ENCODE measurements around the gene AP5Z1. TPM values are rescaled to one million over a fixed set of nuclear protein-coding genes. Genes with fewer than 3 reads are reported as not detected.

AP5Z1 gene
- total RNA-seq, 2 experiments from 2014 or later = 61.1 to 71.3 TPM

- Mint-ChIP-seq H3K4me1 (peaks cover 3% of the 10 kb centered on the region), H3K9me3 (no peaks in the 10 kb centered on the region), H3K27ac (no peak overlapping the region), H3K4me3 (no peak overlapping the region), H3K36me3 (ENCODE audit: low read depth) (no peaks in the 10 kb centered on the region), H3K27me3 (peaks cover 22% of the 10 kb centered on the region)
- ChIA-PET CTCF (interaction anchor here (2.0 kb wide), 1 partner anchor 14 kb away, joined by 4 read pairs; no protein-coding TSS in a partner anchor), POLR2A (no interaction called here)
- DNase-seq = no peak
Observed at GRCh38 chr7:4806983-4807597, 31.7 kb downstream of the AP5Z1 start.

DNA sequence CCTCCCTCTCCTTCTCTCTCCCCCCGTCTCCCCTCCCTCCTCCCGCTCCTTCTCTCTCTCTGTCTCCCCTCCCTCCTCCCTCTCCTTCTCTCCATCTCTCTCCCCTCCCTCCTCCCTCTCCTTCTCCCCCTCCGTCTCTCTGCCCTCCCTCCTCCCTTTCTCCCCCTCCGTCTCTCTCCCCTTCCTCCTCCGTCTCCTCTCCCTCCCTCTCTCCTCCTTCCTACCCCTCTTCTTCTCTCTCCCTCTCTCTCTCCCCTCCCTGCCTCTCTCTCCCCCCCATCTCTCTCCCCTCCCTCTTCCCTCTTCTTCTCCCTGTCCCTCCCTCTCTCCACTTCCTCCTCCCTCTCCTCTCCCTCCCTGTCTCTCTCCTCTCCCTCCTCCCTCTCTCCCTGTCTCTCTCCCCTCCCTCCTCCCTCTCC lies 32.2 kb downstream of the AP5Z1 start:
- Mint-ChIP-seq H3K36me3 (ENCODE audit: low read depth) (no peaks in the 10 kb centered on the region), H3K27me3 (peaks cover 23% of the 10 kb centered on the region), H3K4me3 (no peak overlapping the region), H3K27ac (no peak overlapping the region), H3K9me3 (peaks cover under 1% of the 10 kb centered on the region), H3K4me1 (peaks cover 3% of the 10 kb centered on the region)
- ChIA-PET POLR2A (no interaction called here), CTCF (no interaction called here)
- no peak for DNase-seq

- Mint-ChIP-seq H3K4me3 (no peak overlapping the region), H3K27ac (no peak overlapping the region), H3K27me3 (peaks cover 25% of the 10 kb centered on the region), H3K9me3 (peaks cover 2% of the 10 kb centered on the region), H3K36me3 (ENCODE audit: low read depth) (no peaks in the 10 kb centered on the region), H3K4me1 (peaks cover 3% of the 10 kb centered on the region)
- ChIA-PET POLR2A (no interaction called here), CTCF (no interaction called here)
- DNase-seq = no peak
Observed at GRCh38 chr7:4808026-4808425, 32.6 kb downstream of the AP5Z1 start.

GRCh38 chr7:4808565-4808964 lies 33.1 kb downstream of the AP5Z1 start:
- peaks cover 2% of the 10 kb centered on the region for H3K9me3 Mint-ChIP-seq
- no peak for DNase-seq
- H3K4me3 Mint-ChIP-seq = no peak overlapping the region
- peaks cover 28% of the 10 kb centered on the region for H3K27me3 Mint-ChIP-seq
- H3K27ac Mint-ChIP-seq = no peak overlapping the region
- POLR2A ChIA-PET = no interaction called here
- H3K4me1 Mint-ChIP-seq = peaks cover 3% of the 10 kb centered on the region
- no peaks in the 10 kb centered on the region for H3K36me3 Mint-ChIP-seq (ENCODE audit: low read depth)
- CTCF ChIA-PET = no interaction called here

GRCh38 chr7:4809091-4809591 lies 33.7 kb downstream of the AP5Z1 start:
- peak; percentile 23 for DNase-seq
- no peaks in the 10 kb centered on the region for H3K36me3 Mint-ChIP-seq (ENCODE audit: low read depth)
- POLR2A ChIA-PET = no interaction called here
- H3K27ac Mint-ChIP-seq = no peak overlapping the region
- H3K4me1 Mint-ChIP-seq = peaks cover 3% of the 10 kb centered on the region
- CTCF ChIA-PET = interaction anchor here (1.5 kb wide), 1 partner anchor 21 kb away, joined by 3 read pairs; no protein-coding TSS in a partner anchor
- H3K27me3 Mint-ChIP-seq = peaks cover 32% of the 10 kb centered on the region
- H3K4me3 Mint-ChIP-seq = peak overlapping the region; percentile 17
- peaks cover 2% of the 10 kb centered on the region for H3K9me3 Mint-ChIP-seq

DNA sequence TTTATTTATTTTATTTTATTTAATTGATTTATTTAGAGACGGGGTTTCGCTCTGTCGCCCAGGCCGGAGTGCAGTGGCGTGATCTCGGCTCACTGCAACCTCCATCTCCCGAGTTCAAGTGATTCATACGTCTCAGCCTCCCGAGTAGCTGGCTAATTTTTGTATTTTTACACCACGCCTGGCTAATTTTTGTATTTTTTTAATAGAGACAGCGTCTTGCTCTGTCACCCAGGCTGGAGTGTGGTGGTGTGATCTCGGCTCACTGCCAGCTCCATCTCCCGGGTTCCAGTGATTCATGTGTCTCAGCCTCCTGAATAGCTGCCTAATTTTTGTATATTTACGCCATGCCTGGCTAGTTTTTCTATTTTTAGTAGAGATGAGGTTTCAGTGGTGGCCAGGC lies 34.2 kb downstream of the AP5Z1 start:
- Mint-ChIP-seq H3K27ac (no peak overlapping the region), H3K4me1 (peaks cover 3% of the 10 kb centered on the region), H3K27me3 (peaks cover 32% of the 10 kb centered on the region), H3K36me3 (ENCODE audit: low read depth) (no peaks in the 10 kb centered on the region), H3K9me3 (peaks cover 2% of the 10 kb centered on the region), H3K4me3 (no peak overlapping the region)
- CTCF ChIA-PET = interaction anchor here (1.5 kb wide), 1 partner anchor 20 kb away, joined by 3 read pairs; no protein-coding TSS in a partner anchor
- no peak for DNase-seq
- POLR2A ChIA-PET = no interaction called here

- Mint-ChIP-seq H3K36me3 (ENCODE audit: low read depth) (no peaks in the 10 kb centered on the region), H3K4me1 (no peaks in the 10 kb centered on the region), H3K4me3 (no peak overlapping the region), H3K27me3 (peaks cover 12% of the 10 kb centered on the region), H3K9me3 (peaks cover 2% of the 10 kb centered on the region), H3K27ac (no peak overlapping the region)
- no peak for DNase-seq
- ChIA-PET CTCF (interaction anchor here (1.0 kb wide), 1 partner anchor 22 kb away, joined by 4 read pairs; no protein-coding TSS in a partner anchor), POLR2A (no interaction called here)
Observed at GRCh38 chr7:4814433-4814832, 39.0 kb downstream of the AP5Z1 start.

DNA sequence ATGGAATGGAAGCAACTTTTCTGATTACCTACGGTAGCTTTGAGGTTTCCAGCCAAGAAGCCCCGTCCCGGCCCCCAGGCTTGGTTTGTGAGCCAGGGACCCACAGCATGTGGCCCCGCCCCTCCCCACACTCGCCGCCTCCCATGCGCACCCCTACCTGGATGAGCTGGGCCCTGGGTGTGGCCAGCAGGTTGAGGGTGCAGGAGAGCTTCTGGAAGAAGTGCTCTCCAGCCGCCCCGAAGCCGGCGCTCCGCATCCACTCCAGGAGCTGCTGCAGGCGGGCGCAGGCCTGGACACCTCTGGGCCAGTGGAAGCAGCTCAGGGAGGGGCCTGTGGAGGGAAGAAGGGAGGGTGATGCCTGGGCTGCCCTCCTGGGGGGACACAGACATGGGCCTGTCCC lies 39.7 kb downstream of the AP5Z1 start:
- Mint-ChIP-seq H3K36me3 (ENCODE audit: low read depth) (no peaks in the 10 kb centered on the region), H3K4me3 (no peak overlapping the region), H3K4me1 (no peaks in the 10 kb centered on the region), H3K27me3 (peaks cover 12% of the 10 kb centered on the region), H3K9me3 (peaks cover 2% of the 10 kb centered on the region), H3K27ac (no peak overlapping the region)
- ChIA-PET POLR2A (no interaction called here), CTCF (interaction anchor here (1.0 to 2.4 kb wide), 3 partner anchors 17 to 69 kb away, joined by 4 to 8 read pairs (median 4); partner anchors contain the start of gene RADIL)
- DNase-seq = no peak

DNA sequence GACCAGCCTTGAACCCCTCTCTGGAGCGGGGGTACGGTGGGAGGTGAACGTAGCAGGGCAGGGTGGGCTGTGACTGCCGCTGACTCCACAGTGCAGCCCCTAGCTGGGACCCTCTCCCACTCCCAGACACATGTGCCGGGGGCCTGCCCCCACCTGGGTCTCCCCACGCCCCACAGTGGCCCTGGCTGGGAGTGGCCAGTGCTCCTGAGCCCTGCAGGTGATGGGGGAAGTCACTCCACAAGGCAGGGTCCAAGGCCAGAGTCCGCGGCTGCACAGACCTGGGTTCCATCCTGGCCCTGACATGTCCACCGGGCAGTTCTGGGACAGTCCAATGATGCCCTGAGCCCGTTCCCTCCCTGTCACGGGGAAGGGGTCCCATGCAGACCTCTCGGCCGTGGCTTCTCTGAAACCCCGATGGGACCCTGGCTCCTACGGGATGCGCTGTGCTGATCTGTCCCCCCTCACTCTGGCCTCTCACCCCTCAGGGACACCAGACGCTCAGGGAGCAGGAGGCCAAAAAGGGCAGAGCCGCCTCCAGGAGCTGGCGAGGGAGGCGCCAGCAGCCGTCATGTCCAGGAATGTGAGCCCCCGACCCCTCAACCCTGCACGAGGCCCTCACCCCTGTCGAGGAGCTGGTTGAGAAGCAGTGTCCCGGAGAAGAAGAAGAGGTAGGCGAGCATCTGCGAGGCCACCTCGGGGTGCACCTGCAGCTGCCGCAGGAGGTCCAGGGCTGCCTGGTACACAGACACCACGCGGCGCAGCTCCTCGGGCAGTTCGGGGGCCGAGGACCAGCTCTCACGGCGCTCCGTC lies 40.4 kb downstream of the AP5Z1 start:
- Mint-ChIP-seq H3K27ac (no peak overlapping the region), H3K4me3 (no peak overlapping the region), H3K4me1 (no peaks in the 10 kb centered on the region), H3K27me3 (peaks cover 10% of the 10 kb centered on the region), H3K36me3 (ENCODE audit: low read depth) (no peaks in the 10 kb centered on the region), H3K9me3 (peaks cover 2% of the 10 kb centered on the region)
- POLR2A ChIA-PET = no interaction called here
- DNase-seq = no peak
- CTCF ChIA-PET = interaction anchor here (1.0 to 2.4 kb wide), 4 partner anchors 14 to 68 kb away, joined by 4 to 8 read pairs (median 4); partner anchors contain the start of gene RADIL

DNA sequence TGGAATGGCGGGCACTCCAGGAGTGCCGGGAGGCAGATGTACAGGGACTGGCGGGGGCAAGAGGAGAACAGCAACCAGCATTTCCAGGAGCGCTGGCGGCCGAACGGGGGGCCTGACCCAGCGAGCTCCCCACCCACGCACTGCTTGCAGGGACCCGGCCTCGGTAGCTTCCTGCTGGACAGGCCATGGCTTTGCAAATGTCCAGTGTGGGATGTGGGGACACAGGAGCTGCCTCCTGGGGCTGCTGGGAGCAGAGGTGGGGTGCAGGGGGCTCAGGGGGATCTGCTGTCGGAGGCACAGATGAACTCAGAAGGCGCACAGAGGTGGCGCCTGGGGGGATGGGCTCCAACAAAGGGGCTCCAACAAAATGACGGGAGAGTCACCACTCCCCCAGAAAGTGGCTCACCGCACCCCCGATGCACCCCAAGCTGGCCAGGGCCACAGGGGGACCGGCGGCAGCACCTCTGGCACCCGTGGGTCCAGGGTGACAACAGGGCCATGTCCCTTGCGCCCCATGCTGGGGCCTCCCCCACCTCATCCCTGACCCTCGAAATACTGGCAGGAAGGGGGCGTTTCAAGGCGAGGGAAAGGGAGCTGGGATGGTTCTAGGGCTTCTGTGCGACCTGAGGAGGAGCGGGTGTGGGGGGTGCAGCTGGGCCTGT lies 41.1 kb downstream of the AP5Z1 start:
- CTCF ChIA-PET = interaction anchor here (1.3 to 2.4 kb wide), 3 partner anchors 13 to 67 kb away, joined by 4 to 8 read pairs (median 4); partner anchors contain the start of gene RADIL
- DNase-seq = no peak
- H3K27me3 Mint-ChIP-seq = peaks cover 10% of the 10 kb centered on the region
- H3K4me1 Mint-ChIP-seq = no peaks in the 10 kb centered on the region
- no peak overlapping the region for H3K27ac Mint-ChIP-seq
- POLR2A ChIA-PET = no interaction called here
- no peak overlapping the region for H3K4me3 Mint-ChIP-seq
- no peaks in the 10 kb centered on the region for H3K36me3 Mint-ChIP-seq (ENCODE audit: low read depth)
- peaks cover 2% of the 10 kb centered on the region for H3K9me3 Mint-ChIP-seq

DNA sequence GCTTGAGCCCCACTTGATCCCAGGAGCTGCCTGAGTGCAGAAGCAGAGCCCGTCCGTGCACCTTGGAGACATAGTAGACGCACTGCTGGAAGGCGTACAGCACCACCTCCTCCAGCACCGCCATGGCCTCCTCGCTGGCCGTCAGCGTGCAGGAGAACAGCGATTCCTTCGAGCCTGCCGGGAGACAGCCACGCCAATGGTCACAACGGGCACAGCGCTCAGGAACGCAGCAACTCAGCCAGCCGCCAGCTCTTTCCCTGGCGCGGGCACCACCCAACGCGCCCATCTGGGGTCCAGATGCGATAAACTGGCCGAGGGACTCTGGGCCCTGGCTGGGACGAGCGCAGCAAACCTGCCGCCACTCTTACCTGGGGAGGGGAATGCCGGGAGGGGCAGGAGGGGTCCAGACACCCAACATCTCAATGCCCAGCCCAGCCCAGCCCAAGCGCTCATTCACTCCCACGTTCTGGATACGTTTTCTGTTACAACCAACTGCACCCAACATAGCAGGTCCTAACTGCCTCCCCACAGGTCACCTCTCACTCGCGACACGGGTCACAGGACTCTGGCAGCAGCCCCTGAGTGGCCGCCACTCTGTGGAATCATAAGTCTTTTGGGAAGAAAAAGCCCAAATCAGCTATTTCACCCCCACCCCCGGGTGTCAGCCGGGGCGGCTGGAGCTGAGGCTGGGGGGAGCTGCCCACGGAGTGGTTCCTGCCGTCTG lies 41.9 kb downstream of the AP5Z1 start:
- peaks cover 10% of the 10 kb centered on the region for H3K27me3 Mint-ChIP-seq
- no peaks in the 10 kb centered on the region for H3K4me1 Mint-ChIP-seq
- no peaks in the 10 kb centered on the region for H3K36me3 Mint-ChIP-seq (ENCODE audit: low read depth)
- H3K9me3 Mint-ChIP-seq = peaks cover 2% of the 10 kb centered on the region
- no peak for DNase-seq
- H3K27ac Mint-ChIP-seq = no peak overlapping the region
- ChIA-PET CTCF (interaction anchor here (1.3 to 2.4 kb wide), 2 partner anchors 13 to 67 kb away, joined by 4 to 8 read pairs; partner anchors contain the start of gene RADIL), POLR2A (no interaction called here)
- H3K4me3 Mint-ChIP-seq = no peak overlapping the region

GRCh38 chr7:4818000-4818794 lies 42.8 kb downstream of the AP5Z1 start:
- ChIA-PET POLR2A (no interaction called here), CTCF (no interaction called here)
- Mint-ChIP-seq H3K4me1 (no peaks in the 10 kb centered on the region), H3K27me3 (peaks cover 6% of the 10 kb centered on the region), H3K36me3 (ENCODE audit: low read depth) (no peaks in the 10 kb centered on the region), H3K27ac (no peak overlapping the region), H3K9me3 (no peaks in the 10 kb centered on the region), H3K4me3 (no peak overlapping the region)
- DNase-seq = no peak
